GM23338 (cell line): ENCODE data around the gene ASB1. TPM values are rescaled to one million over a fixed set of nuclear protein-coding genes. Genes with fewer than 3 reads are reported as not detected.

ENCODE experiments used
- ATAC-seq: fragments of 200-7000 bp; cut with Tn5 transposase; 3 replicates; pipeline ENCODE4 v1.9.1; 2020
- DNase-seq: peaks from one replicate; pipeline ENCODE4 v3.0.0-alpha.2; 2015; ENCODE audit warnings: low spot score
- H2AFZ ChIP-seq: fragments of 200-600 bp; sonication (generic); 2 replicates; pipeline ENCODE4 v1.8.0; 2016; ENCODE audit warnings: antibody characterized with exemption, mild to moderate bottlenecking, moderate library complexity
- H3F3A ChIP-seq: fragments of 200-600 bp; sonication (generic); replicated peaks from 2 replicates; pipeline ENCODE4 v1.8.0; 2017; ENCODE audit warnings: antibody characterized with exemption, mixed run types, low read depth
- H3K27ac ChIP-seq: fragments of 200-600 bp; sonication (generic); 2 replicates; pipeline ENCODE4 v1.6.1; 2016; ENCODE audit warnings: low read depth
- H3K27me3 ChIP-seq: fragments of 200-600 bp; sonication (generic); 2 replicates; pipeline ENCODE4 v1.8.0; 2016; ENCODE audit warnings: mild to moderate bottlenecking, mixed run types, moderate library complexity; ENCODE audit not compliant: insufficient read depth
- H3K36me3 ChIP-seq: fragments of 200-600 bp; sonication (generic); 2 replicates; pipeline ENCODE4 v1.8.0; 2016; ENCODE audit warnings: mild to moderate bottlenecking; ENCODE audit not compliant: insufficient read depth
- H3K4me1 ChIP-seq: fragments of 200-600 bp; sonication (generic); 2 replicates; pipeline ENCODE4 v1.8.0; 2016; ENCODE audit warnings: mild to moderate bottlenecking, moderate library complexity; ENCODE audit not compliant: insufficient read depth
- H3K4me2 ChIP-seq: fragments of 200-600 bp; sonication (generic); 2 replicates; pipeline ENCODE4 v1.7.1; 2017; ENCODE audit warnings: mixed run types
- H3K4me3 ChIP-seq: fragments of 200-600 bp; sonication (generic); 2 replicates; pipeline ENCODE4 v1.6.1; 2016; ENCODE audit warnings: mixed run types
- H3K79me2 ChIP-seq: fragments of 200-600 bp; sonication (generic); replicated peaks from 2 replicates; pipeline ENCODE4 v1.8.0; 2017; ENCODE audit warnings: mild to moderate bottlenecking; ENCODE audit not compliant: insufficient read depth
- H3K9me2 ChIP-seq: fragments of 200-600 bp; sonication (generic); 2 replicates; pipeline ENCODE4 v1.8.0; 2017; ENCODE audit not compliant: insufficient read depth
- H4K20me1 ChIP-seq: fragments of 200-600 bp; sonication (generic); replicated peaks from 2 replicates; pipeline ENCODE4 v1.8.0; 2017; ENCODE audit warnings: mild to moderate bottlenecking; ENCODE audit not compliant: insufficient read depth
- H3K27ac Mint-ChIP-seq: 2 replicates; pipeline ENCODE4 v1.8.0; 2020; ENCODE audit warnings: inconsistent platforms, mild to moderate bottlenecking, moderate library complexity, mixed read lengths
- H3K27me3 Mint-ChIP-seq: 3 replicates; pipeline ENCODE4 v1.8.0; 2022; ENCODE audit warnings: low read depth, mild to moderate bottlenecking, moderate library complexity, mixed read lengths, inconsistent platforms; ENCODE audit not compliant: insufficient read depth, poor library complexity
- H3K36me3 Mint-ChIP-seq: 3 replicates; pipeline ENCODE4 v1.8.0; 2021; ENCODE audit warnings: low read depth, mild to moderate bottlenecking, inconsistent platforms, moderate library complexity, mixed read lengths
- H3K4me1 Mint-ChIP-seq: 3 replicates; pipeline ENCODE4 v1.8.0; 2020; ENCODE audit warnings: mild to moderate bottlenecking, inconsistent platforms, mixed read lengths
- H3K4me3 Mint-ChIP-seq: 3 replicates; pipeline ENCODE4 v1.8.0; 2021; ENCODE audit warnings: moderate library complexity, mild to moderate bottlenecking, inconsistent platforms, mixed read lengths
- H3K9me3 Mint-ChIP-seq: 3 replicates; pipeline ENCODE4 v1.8.0; 2020; ENCODE audit warnings: moderate library complexity, mild to moderate bottlenecking, inconsistent platforms, mixed read lengths
- CREB1 ChIP-seq: fragments of 250-450 bp; sonication (Bioruptor Pico); IDR thresholded peaks from 2 replicates; pipeline ENCODE4 v1.5.0; 2020; ENCODE audit warnings: low read depth, mild to moderate bottlenecking, moderate library complexity
- CTCF ChIP-seq, 2 experiments: fragments of 200-600 bp in 1 of 2; sonication (generic) in 1 of 2; conservative IDR thresholded peaks; 2 replicates each; pipeline versions ENCODE4 v1.5.1 to v1.6.1; 2016 to 2017; ENCODE audit warnings: antibody characterized with exemption in 2 of 2, low read depth in 2 of 2, mild to moderate bottlenecking in 2 of 2, moderate library complexity in 1 of 2
- ETS1 ChIP-seq: IDR thresholded peaks from 2 replicates; pipeline ENCODE4 v1.6.1; 2016; ENCODE audit warnings: antibody characterized with exemption
- EZH2 ChIP-seq: fragments of 200-600 bp; sonication (generic); IDR thresholded peaks from one replicate; pipeline ENCODE4 v1.8.0; 2017; ENCODE audit warnings: antibody characterized with exemption, mild to moderate bottlenecking, low read depth; ENCODE audit not compliant: unreplicated experiment
- EZH2phosphoT487 ChIP-seq: fragments of 200-600 bp; sonication (generic); IDR thresholded peaks from one replicate; pipeline ENCODE4 v1.8.1; 2018; ENCODE audit warnings: antibody characterized with exemption; ENCODE audit not compliant: unreplicated experiment
- JUNB ChIP-seq: IDR thresholded peaks from one replicate; pipeline ENCODE4 v1.6.1; 2016; ENCODE audit warnings: antibody characterized with exemption; ENCODE audit not compliant: unreplicated experiment
- NANOG ChIP-seq: IDR thresholded peaks from 2 replicates; pipeline ENCODE4 v1.6.1; 2016; ENCODE audit warnings: antibody characterized with exemption, borderline replicate concordance
- POLR2AphosphoS5 ChIP-seq: IDR thresholded peaks from 2 replicates; pipeline ENCODE4 v1.6.1; 2016; ENCODE audit warnings: antibody characterized with exemption, low read depth
- REST ChIP-seq: IDR thresholded peaks from one replicate; pipeline ENCODE4 v1.6.1; 2018; ENCODE audit warnings: antibody characterized with exemption; ENCODE audit not compliant: unreplicated experiment
- STAT1 ChIP-seq: IDR thresholded peaks from one replicate; pipeline ENCODE4 v1.6.1; 2016; ENCODE audit warnings: antibody characterized with exemption; ENCODE audit not compliant: unreplicated experiment
- ZNF114 ChIP-seq: fragments of 250-450 bp; sonication (Bioruptor Pico); IDR thresholded peaks from 2 replicates; pipeline ENCODE4 v1.5.0; 2020; ENCODE audit warnings: mild to moderate bottlenecking, moderate library complexity
- ZNF331 ChIP-seq: fragments of 250-450 bp; sonication (Bioruptor Pico); IDR thresholded peaks from 2 replicates; pipeline ENCODE4 v1.5.0; 2020; ENCODE audit warnings: low read depth, mild to moderate bottlenecking, moderate library complexity
- polyA plus RNA-seq: library from polyadenylated mRNA; unstranded; fragments of >200 nt; fragmentation: Nextera tagmentation; extraction: Ambion mirVana; gene quantifications from 2 replicates; pipeline ENCODE4 v1.2.1, GENCODE V29; 2016
- total RNA-seq: library from RNA; depleted of rRNA; stranded (reverse); fragments of >200 nt; shearing (Covaris generic); gene quantifications from 2 replicates; pipeline ENCODE4 v1.2.3, GENCODE V29; 2014
- TF ChIP-seq, protein P1 (sequence below): fragments of 250-450 bp; sonication (Bioruptor Pico); IDR thresholded peaks from 2 replicates; pipeline ENCODE4 v1.5.0; 2020; ENCODE audit warnings: mild to moderate bottlenecking, moderate library complexity

ASB1 gene
- total and polyA plus RNA-seq, 2 experiments from 2014 or later: 21.5 to 23.9 TPM

GRCh38 chr2:238415893-238416292 lies 10.8 kb upstream of the ASB1 start:
- Histone ChIP-seq H3K79me2 (no peaks in the 10 kb centered on the region), H3K4me1 (peaks cover 7% of the 10 kb centered on the region), H3K27ac (no peak overlapping the region), H3F3A (no peaks in the 10 kb centered on the region), H3K4me3 (no peak overlapping the region), H4K20me1 (no peaks in the 10 kb centered on the region), H2AFZ (no peak overlapping the region), H3K27me3 (no peaks in the 10 kb centered on the region), H3K9me2 (no peaks in the 10 kb centered on the region), H3K36me3 (no peaks in the 10 kb centered on the region), H3K4me2 (no peak overlapping the region)
- H3K27ac Mint-ChIP-seq: no peak overlapping the region
- peaks cover 22% of the 10 kb centered on the region for H3K36me3 Mint-ChIP-seq
- H3K4me1 Mint-ChIP-seq: peaks cover 9% of the 10 kb centered on the region
- DNase-seq: no peak
- H3K9me3 Mint-ChIP-seq: peaks cover 27% of the 10 kb centered on the region
- H3K27me3 Mint-ChIP-seq: peaks cover 3% of the 10 kb centered on the region
- TF ChIP-seq CREB1 (CRISPR knock-in tag) (no peak), JUNB (no peak), POLR2AphosphoS5 (no peak), REST (no peak), STAT1 (no peak), ZNF114 (CRISPR knock-in tag) (no peak), EZH2 (no peak), ETS1 (no peak), ZNF331 (CRISPR knock-in tag) (no peak), EZH2phosphoT487 (no peak), CTCF (conservative IDR thresholded peaks at IDR 0.05; ENCODE audit: low read depth in 2 of 2) (no peak), NANOG (no peak)
- TF ChIP-seq, protein P1, sequence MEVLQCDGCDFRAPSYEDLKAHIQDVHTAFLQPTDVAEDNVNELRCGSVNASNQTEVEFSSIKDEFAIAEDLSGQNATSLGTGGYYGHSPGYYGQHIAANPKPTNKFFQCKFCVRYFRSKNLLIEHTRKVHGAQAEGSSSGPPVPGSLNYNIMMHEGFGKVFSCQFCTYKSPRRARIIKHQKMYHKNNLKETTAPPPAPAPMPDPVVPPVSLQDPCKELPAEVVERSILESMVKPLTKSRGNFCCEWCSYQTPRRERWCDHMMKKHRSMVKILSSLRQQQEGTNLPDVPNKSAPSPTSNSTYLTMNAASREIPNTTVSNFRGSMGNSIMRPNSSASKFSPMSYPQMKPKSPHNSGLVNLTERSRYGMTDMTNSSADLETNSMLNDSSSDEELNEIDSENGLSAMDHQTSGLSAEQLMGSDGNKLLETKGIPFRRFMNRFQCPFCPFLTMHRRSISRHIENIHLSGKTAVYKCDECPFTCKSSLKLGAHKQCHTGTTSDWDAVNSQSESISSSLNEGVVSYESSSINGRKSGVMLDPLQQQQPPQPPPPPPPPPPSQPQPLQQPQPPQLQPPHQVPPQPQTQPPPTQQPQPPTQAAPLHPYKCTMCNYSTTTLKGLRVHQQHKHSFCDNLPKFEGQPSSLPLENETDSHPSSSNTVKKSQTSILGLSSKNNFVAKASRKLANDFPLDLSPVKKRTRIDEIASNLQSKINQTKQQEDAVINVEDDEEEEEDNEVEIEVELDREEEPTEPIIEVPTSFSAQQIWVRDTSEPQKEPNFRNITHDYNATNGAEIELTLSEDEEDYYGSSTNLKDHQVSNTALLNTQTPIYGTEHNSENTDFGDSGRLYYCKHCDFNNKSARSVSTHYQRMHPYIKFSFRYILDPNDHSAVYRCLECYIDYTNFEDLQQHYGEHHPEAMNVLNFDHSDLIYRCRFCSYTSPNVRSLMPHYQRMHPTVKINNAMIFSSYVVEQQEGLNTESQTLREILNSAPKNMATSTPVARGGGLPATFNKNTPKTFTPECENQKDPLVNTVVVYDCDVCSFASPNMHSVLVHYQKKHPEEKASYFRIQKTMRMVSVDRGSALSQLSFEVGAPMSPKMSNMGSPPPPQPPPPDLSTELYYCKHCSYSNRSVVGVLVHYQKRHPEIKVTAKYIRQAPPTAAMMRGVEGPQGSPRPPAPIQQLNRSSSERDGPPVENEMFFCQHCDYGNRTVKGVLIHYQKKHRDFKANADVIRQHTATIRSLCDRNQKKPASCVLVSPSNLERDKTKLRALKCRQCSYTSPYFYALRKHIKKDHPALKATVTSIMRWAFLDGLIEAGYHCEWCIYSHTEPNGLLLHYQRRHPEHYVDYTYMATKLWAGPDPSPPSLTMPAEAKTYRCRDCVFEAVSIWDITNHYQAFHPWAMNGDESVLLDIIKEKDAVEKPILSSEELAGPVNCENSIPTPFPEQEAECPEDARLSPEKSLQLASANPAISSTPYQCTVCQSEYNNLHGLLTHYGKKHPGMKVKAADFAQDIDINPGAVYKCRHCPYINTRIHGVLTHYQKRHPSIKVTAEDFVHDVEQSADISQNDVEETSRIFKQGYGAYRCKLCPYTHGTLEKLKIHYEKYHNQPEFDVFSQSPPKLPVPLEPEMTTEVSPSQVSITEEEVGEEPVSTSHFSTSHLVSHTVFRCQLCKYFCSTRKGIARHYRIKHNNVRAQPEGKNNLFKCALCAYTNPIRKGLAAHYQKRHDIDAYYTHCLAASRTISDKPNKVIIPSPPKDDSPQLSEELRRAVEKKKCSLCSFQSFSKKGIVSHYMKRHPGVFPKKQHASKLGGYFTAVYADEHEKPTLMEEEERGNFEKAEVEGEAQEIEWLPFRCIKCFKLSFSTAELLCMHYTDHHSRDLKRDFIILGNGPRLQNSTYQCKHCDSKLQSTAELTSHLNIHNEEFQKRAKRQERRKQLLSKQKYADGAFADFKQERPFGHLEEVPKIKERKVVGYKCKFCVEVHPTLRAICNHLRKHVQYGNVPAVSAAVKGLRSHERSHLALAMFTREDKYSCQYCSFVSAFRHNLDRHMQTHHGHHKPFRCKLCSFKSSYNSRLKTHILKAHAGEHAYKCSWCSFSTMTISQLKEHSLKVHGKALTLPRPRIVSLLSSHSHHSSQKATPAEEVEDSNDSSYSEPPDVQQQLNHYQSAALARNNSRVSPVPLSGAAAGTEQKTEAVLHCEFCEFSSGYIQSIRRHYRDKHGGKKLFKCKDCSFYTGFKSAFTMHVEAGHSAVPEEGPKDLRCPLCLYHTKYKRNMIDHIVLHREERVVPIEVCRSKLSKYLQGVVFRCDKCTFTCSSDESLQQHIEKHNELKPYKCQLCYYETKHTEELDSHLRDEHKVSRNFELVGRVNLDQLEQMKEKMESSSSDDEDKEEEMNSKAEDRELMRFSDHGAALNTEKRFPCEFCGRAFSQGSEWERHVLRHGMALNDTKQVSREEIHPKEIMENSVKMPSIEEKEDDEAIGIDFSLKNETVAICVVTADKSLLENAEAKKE (CRISPR knock-in tag): no peak
- H3K4me3 Mint-ChIP-seq: no peak overlapping the region
- no peak for ATAC-seq
